CD4-positive, alpha-beta T cell treated with Interleukin-2 at 100 ng/mL for 4 hours (primary cell): ENCODE results near the gene STIM1.
A peak's percentile ranks its signal among the peaks of the same experiment; 100 is the strongest.

Source experiments
- DNase-seq: peaks from one replicate; pipeline ENCODE4 v3.0.0-alpha.2; 2020; ENCODE audit warnings: low spot score

STIM1 gene

GRCh38 chr11:4071325-4071724 is 215.9 kb downstream of the STIM1 start:
- DNase-seq: no peak

GRCh38 chr11:4071914-4072313 is 216.4 kb downstream of the STIM1 start:
- no peak for DNase-seq

- DNase-seq: peak; percentile 82
Measured at GRCh38 chr11:4072668-4073285, 217.3 kb downstream of the STIM1 start.

- no peak for DNase-seq
Measured at GRCh38 chr11:4074266-4074665, 218.8 kb downstream of the STIM1 start.

DNA sequence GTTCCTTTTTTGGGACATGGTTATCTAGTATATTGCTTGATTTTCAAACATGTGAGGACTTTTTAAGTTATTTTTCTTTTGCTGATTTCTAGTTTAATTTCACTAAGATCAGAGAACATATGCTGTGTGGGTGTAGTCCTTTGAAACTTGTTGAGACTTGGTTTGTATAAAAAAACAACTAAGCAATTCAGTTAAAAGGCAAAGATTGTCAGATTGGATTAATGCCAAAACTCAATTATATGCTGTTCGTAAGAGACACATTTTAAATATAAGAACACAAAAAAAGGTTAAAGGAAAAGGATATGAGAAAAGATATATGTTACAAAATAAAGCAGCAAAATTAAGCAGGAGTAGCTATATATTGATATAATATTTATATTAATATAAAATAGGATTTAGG is 221.3 kb downstream of the STIM1 start:
- DNase-seq: no peak

GRCh38 chr11:4083198-4083597 is 227.7 kb downstream of the STIM1 start:
- no peak for DNase-seq

DNA sequence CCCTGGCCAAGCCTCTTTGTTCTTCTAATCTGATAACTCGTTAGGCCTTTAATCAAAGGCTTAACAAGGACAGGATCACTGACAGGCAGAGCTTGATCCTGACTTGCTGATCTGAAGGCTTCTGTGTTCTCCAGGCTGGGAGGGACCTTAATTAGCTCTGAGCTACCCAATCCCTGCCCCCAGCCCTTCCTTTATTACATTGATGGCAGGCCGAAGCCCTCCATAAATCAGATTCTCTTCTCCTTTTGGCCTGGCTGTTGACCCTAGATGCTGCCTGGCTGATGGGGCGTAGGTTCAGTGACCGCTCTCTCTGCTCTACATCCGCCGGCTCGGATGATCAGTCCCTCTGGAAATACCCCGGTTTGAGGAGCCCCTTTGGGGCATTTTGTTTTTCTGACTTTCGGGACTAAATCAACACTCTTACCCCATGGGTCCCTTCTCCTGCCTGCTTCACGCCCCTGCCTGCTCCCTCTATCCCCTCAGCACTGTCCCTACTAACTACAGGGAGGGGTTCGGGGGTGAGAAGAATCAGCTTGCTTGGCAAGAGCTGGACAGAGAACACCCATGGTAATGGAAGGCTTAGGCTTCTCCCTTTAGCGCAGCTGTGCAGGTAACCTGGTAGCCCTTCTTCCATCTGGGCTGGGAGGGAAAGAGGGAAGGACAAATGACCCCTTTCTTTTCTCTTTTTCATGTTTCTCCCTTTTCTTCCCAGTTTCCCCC is 229.1 kb downstream of the STIM1 start:
- DNase-seq: no peak

DNA sequence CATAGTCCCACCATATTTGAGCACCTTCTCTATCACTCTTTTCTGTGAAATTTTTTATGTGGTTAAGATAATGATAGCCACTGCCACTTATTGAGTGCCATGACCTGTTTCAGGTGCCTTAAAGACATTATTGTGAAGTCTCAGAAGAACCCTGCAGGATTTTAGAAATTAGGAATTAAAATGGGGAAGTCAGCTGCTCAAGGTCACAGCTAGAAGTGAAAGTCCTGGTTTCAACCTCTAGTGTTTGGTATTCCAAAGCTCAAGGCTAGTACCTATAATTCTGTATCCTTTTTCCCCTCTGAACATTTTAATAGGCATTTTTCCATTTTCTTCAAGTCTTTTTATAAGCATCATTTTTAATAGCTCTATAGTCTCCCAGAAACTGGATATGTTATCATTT is 230.1 kb downstream of the STIM1 start:
- DNase-seq: no peak

GRCh38 chr11:4086575-4087353 is 231.3 kb downstream of the STIM1 start:
- DNase-seq: no peak

- DNase-seq: no peak
Measured at GRCh38 chr11:4087551-4087950, 232.1 kb downstream of the STIM1 start.

- peak; percentile 61 for DNase-seq
Measured at GRCh38 chr11:4090258-4090657, 234.8 kb downstream of the STIM1 start.

GRCh38 chr11:4092026-4092425 is 236.6 kb downstream of the STIM1 start:
- DNase-seq: peak; percentile 23

DNA sequence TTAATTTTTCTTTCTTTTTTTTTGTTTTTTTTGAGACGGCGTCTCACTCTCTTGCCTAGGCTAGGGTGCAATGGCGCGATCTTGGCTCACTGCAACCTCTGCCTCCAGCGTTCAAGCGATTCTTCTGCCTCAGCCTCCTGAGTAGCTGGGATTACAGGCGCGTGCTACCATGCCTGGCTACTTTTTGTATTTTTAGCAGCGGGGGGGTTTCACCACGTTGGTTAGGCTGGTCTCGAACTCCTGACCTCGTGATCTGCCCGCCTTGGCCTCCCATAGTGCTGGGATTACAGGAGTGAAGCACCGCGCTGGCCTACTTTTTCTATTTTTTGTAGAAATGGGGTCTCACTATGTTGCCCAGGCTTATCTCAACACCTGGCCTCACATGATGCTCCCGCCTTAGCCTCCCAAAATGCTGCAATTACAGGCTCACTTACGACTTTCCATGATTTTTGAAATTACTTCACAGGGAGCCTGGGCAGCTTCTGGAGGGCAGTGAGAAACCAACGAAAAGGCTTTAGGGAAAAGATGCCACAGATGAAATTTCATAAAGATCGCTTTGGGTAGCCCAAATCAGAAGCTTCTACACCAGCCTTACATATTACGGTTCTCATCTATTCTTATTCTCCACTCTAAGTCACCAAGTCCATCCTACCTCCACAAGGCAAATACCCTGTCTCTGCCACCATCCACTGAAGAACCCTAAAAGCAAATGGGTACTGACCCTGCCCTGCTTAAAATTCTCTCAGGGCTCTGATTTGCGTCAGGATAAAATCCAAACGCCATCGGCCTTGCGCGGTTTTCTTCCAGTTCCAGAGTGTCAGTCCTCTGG is 238.3 kb downstream of the STIM1 start:
- no peak for DNase-seq

- peak; percentile 94 for DNase-seq
Measured at GRCh38 chr11:4094348-4095291, 239.2 kb downstream of the STIM1 start, which contains the start of gene RRM1. Gene RRM1, plus strand, starts transcription at chr11:4094799. Its CDS starts 214 bp downstream, at chr11:4095013.

DNA sequence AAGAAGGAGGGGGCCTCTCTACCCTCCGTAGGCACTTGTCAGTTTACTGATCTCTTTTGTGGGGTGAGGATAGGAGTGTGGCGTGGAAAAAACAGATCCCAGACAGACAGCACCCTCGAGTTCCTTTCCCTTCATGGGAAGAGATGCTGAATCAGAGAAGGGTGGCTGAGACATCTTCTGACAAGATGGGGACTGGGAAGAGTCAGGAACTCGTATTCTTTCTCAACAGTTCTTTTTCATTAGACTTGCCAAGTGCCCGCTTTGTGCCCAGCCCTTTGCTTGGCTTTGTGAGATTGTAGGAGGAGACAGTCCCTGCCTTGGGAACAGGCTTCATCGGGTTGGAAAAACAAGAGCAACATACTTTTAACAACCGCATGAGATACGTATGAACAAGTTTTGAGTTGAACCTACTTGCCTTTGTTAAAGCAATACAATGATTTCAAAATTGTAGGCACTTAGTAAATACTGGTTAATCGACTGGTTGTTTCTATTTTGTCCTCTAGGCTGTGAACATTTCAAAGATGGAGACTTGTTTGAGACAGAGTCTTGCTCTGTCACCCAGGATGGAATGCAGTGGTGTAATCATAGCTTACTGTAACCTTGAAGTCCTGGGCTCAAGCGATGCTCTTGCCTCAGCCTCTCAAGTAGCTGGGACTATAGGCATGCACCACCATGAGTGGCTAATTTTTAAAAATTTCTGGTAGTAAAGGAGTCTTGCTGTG is 240.2 kb downstream of the STIM1 start:
- peak; percentile 10 for DNase-seq

DNA sequence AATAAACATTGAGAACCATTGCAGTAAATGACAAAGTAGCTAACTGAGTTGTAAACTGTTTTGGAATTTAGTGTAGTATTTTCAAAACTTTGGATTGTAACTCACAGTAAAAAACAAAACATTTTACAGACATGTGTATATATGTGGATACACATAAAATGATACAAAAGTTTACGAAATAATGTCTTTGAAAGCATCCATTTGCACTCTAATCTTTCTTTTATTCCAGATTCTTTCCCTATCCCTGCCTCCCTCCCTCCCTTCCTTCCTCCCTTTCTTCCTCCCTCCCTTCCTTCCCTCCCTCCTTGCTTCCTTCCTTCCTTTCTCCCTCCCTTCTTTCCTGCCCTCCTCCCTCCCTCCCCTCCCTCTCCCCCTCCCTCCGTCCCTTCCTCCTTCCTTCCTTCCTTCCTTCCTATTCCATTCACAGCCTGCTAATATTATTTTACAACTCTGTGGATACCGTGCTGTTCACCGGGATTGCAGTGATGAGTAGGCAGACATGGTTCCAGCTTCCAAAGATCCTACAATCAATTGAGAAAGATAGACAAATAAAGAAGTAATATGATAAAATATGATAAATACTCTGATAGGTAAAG is 242.7 kb downstream of the STIM1 start:
- no peak for DNase-seq

DNA sequence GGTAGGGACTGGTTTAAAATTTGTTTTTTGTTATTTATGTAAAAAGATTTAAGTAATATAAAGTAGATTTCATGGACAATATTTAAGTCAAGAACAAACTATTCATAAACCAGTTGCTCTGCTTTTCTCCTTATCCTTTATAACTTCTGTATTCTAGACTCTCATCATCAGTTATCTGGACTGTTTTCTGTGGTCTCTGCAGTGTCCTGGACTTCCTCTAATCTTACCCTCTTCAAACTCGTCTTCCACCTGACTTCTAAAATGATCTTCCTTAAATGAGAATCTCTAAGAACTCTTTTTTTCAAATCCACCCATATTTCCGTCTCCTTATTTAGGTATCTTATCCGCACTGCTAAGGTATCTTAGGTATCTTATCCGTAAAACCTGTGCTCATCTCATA is 247.2 kb downstream of the STIM1 start:
- DNase-seq: no peak

DNA sequence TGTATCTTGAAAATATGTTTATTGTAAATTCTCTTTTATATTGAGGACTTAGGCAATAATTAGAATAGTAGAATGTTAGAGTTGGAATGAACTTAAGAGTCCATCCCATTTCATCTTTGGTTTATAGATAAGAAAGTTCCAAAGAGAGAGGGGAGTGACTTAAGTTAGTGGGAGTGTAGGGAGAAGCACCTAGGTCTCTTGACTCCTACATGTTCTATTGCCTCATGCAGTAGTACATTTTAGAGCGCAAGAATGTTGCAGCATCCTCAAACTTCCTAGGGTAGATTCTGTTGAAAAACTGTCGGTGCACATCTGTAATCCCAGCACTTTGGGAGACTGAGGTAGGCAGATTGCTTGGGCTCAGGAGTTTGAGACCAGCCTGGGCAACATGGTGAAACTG is 247.8 kb downstream of the STIM1 start:
- DNase-seq: no peak

GRCh38 chr11:4105916-4106315 is 250.5 kb downstream of the STIM1 start:
- no peak for DNase-seq

DNA sequence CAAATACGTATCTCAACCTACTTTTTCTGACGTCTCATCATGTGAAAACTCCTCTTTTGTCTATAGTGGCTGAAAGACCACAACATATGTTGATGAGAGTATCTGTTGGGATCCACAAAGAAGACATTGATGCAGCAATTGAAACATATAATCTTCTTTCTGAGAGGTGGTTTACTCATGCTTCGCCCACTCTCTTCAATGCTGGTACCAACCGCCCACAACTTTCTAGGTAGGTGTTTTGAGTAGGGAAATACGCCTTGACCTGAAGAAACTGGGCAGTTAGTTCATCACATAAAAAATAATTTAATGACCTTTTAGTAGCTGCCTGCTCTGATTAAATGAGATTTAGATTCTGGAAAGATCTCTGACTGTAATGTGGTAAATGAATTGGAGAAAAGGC is 256.4 kb downstream of the STIM1 start:
- no peak for DNase-seq
